Measurements from ENCODE around the gene SEMA4G. TPM values are rescaled to one million over a fixed set of nuclear protein-coding genes. Genes with fewer than 3 reads are reported as not detected.

SEMA4G gene
- total and polyA plus RNA-seq, 2 of the 8 experiments (the other 6 are each of a cell fraction or from before 2014, with no cell fraction given): 7.1 to 18.2 TPM

GRCh38 chr10:100928039-100928438 is 41.3 kb upstream of the SEMA4G start (continued):
- TF ChIP-seq CTBP2 (IDR thresholded peaks at IDR 0.05; ENCODE audit: borderline replicate concordance, insufficient read depth, insufficient read length, low read length) (no peak), POLR2A (IDR thresholded peaks at IDR 0.05; ENCODE audit: control extremely low read depth in 1 of 2, low read depth in 2 of 2, low read length in 2 of 2) (no peak), CBX8 (IDR thresholded peaks at IDR 0.05; ENCODE audit: borderline replicate concordance, low read depth, low read length) (no peak), CREB1 (IDR thresholded peaks at IDR 0.05) (no peak), RAD21 (IDR thresholded peaks at IDR 0.05 in 1 of 2, conservative IDR thresholded peaks at IDR 0.05 in 1 of 2; ENCODE audit: low read depth in 2 of 2, low read length in 2 of 2) (no peak), SP4 (IDR thresholded peaks at IDR 0.05; ENCODE audit: low read length) (no peak), ASH2L (IDR thresholded peaks at IDR 0.05; ENCODE audit: low read length) (no peak)

Measured in H1 (cell line).